IMR-90 (cell line): ENCODE measurements around the gene TREH. TPM values are rescaled to one million over a fixed set of nuclear protein-coding genes. Genes with fewer than 3 reads are reported as not detected.
A peak's percentile ranks its signal among the peaks of the same experiment; 100 is the strongest.

Experiments used
- ATAC-seq: fragments of 200-7000 bp; cut with Tn5 transposase; 2 replicates; pipeline ENCODE4 v1.9.1; 2020; ENCODE audit warnings: low read depth, mild to moderate bottlenecking, moderate library complexity
- BruUV-seq: library from RNA; stranded (reverse); fragments of 400-500 nt; replicated peaks from 2 replicates; lab custom pipeline; 2021; lab: Mats Ljungman, UMichigan
- CTCF ChIA-PET: fragments of 300-600 bp; formaldehyde crosslinking; extraction: SDS; loops from one replicate; lab custom pipeline; 2021; ENCODE audit warnings: antibody characterized with exemption; lab: Yijun Ruan, JAX
- POLR2A ChIA-PET: fragments of 300-600 bp; sonication (Branson Sonifier 250); formaldehyde crosslinking; loops from one replicate; lab custom pipeline; 2022; ENCODE audit warnings: antibody characterized with exemption; ENCODE audit not compliant: unreplicated experiment; lab: Charles Lee
- DNase-seq: peaks from one replicate; pipeline ENCODE4 v3.0.0; 2013
- H2AFZ ChIP-seq: replicated peaks from 2 replicates; pipeline ENCODE3; 2013; ENCODE audit warnings: low read length, mild to moderate bottlenecking; ENCODE audit not compliant: poor library complexity
- H2AK5ac ChIP-seq: 2 replicates; pipeline ENCODE4 v1.6.1; 2013; ENCODE audit warnings: low read depth, low read length, inconsistent platforms
- H2AK9ac ChIP-seq: replicated peaks from 2 replicates; pipeline ENCODE3; 2013; ENCODE audit warnings: mild to moderate bottlenecking, low read depth, low read length, moderate library complexity; ENCODE audit not compliant: poor library complexity
- H2BK120ac ChIP-seq: 2 replicates; pipeline ENCODE4 v1.6.1; 2013; ENCODE audit warnings: low read depth, low read length, inconsistent platforms
- H2BK15ac ChIP-seq: 3 replicates; pipeline ENCODE4 v1.6.1; 2013; ENCODE audit warnings: low read depth, low read length, inconsistent platforms
- H2BK20ac ChIP-seq: 2 replicates; pipeline ENCODE4 v1.6.1; 2013; ENCODE audit warnings: low read depth, mild to moderate bottlenecking, inconsistent platforms, low read length, moderate library complexity
- H2BK5ac ChIP-seq: 2 replicates; pipeline ENCODE4 v1.6.1; 2013; ENCODE audit warnings: mild to moderate bottlenecking, low read depth, low read length, inconsistent platforms; ENCODE audit not compliant: poor library complexity, severe bottlenecking
- H3K14ac ChIP-seq: replicated peaks from 2 replicates; pipeline ENCODE4 v1.6.1; 2013; ENCODE audit warnings: low read depth, low read length, inconsistent platforms
- H3K18ac ChIP-seq: 2 replicates; pipeline ENCODE4 v1.6.1; 2013; ENCODE audit warnings: low read depth, low read length, control low read depth
- H3K23ac ChIP-seq: 2 replicates; pipeline ENCODE4 v1.6.1; 2013; ENCODE audit warnings: low read depth, low read length, inconsistent platforms
- H3K27ac ChIP-seq: 2 replicates; pipeline ENCODE4 v1.5.1; 2013; ENCODE audit warnings: mild to moderate bottlenecking, control low read depth, low read length; ENCODE audit not compliant: insufficient read depth
- H3K27me3 ChIP-seq: 2 replicates; pipeline ENCODE4 v1.6.1; 2013; ENCODE audit warnings: low read length; ENCODE audit not compliant: control insufficient read depth, insufficient read depth
- H3K36me3 ChIP-seq: 2 replicates; pipeline ENCODE4 v1.6.1; 2013; ENCODE audit warnings: low read length, mixed read lengths; ENCODE audit not compliant: control insufficient read depth, insufficient read depth
- H3K4ac ChIP-seq: 2 replicates; pipeline ENCODE4 v1.6.1; 2013; ENCODE audit warnings: low read depth, low read length, inconsistent platforms
- H3K4me1 ChIP-seq: 2 replicates; pipeline ENCODE4 v1.6.1; 2013; ENCODE audit warnings: low read length, mixed read lengths; ENCODE audit not compliant: control insufficient read depth, insufficient read depth
- H3K4me2 ChIP-seq: 2 replicates; pipeline ENCODE4 v1.6.1; 2013; ENCODE audit warnings: low read depth, mild to moderate bottlenecking, control low read depth, low read length, moderate library complexity
- H3K4me3 ChIP-seq: 2 replicates; pipeline ENCODE4 v1.5.1; 2013; ENCODE audit warnings: low read depth, mild to moderate bottlenecking, control low read depth, low read length, moderate library complexity; ENCODE audit not compliant: insufficient read depth
- H3K56ac ChIP-seq: 2 replicates; pipeline ENCODE4 v1.6.1; 2013; ENCODE audit warnings: low read length, inconsistent platforms; ENCODE audit not compliant: insufficient read depth; ENCODE audit errors: extremely low read depth
- H3K79me1 ChIP-seq, 2 experiments: 2 replicates each; pipeline ENCODE4 v1.6.1; 2013; ENCODE audit warnings: low read length in 2 of 2, inconsistent platforms in 1 of 2, low read depth in 1 of 2
- H3K9ac ChIP-seq: 2 replicates; pipeline ENCODE4 v1.6.1; 2013; ENCODE audit warnings: low read depth, low read length, control low read depth
- H3K9me1 ChIP-seq: 2 replicates; pipeline ENCODE4 v1.6.1; 2013; ENCODE audit warnings: low read length, inconsistent platforms; ENCODE audit not compliant: insufficient read depth
- H3K9me3 ChIP-seq: 2 replicates; pipeline ENCODE4 v1.6.1; 2013; ENCODE audit warnings: low read length; ENCODE audit not compliant: control insufficient read depth, insufficient read depth
- H4K20me1 ChIP-seq: 2 replicates; pipeline ENCODE4 v1.6.1; 2013; ENCODE audit warnings: low read length, inconsistent platforms; ENCODE audit not compliant: insufficient read depth
- H4K5ac ChIP-seq: 2 replicates; pipeline ENCODE4 v1.6.1; 2013; ENCODE audit warnings: mild to moderate bottlenecking, low read depth, low read length, control low read depth
- H4K8ac ChIP-seq, 2 experiments: 2 replicates each; pipeline ENCODE4 v1.6.1; 2013; ENCODE audit warnings: low read depth in 2 of 2, low read length in 2 of 2, control low read depth in 1 of 2, inconsistent platforms in 1 of 2
- H4K91ac ChIP-seq: 2 replicates; pipeline ENCODE4 v1.6.1; 2013; ENCODE audit warnings: low read depth, low read length, inconsistent platforms; ENCODE audit not compliant: insufficient read depth
- CEBPB ChIP-seq: IDR thresholded peaks from 2 replicates; pipeline ENCODE4 v1.6.1; 2012; ENCODE audit warnings: low read depth, low read length, improper control_type of control experiment
- CHD1 ChIP-seq: IDR thresholded peaks from 2 replicates; pipeline ENCODE4 v1.6.1; 2012; ENCODE audit warnings: low read depth, low read length, improper control_type of control experiment
- MAZ ChIP-seq: IDR thresholded peaks from 2 replicates; pipeline ENCODE4 v1.6.1; 2012; ENCODE audit warnings: low read depth, mild to moderate bottlenecking, low read length, improper control_type of control experiment, moderate library complexity, borderline replicate concordance
- MXI1 ChIP-seq: IDR thresholded peaks from 2 replicates; pipeline ENCODE4 v1.6.1; 2012; ENCODE audit warnings: low read depth, mild to moderate bottlenecking, low read length, moderate library complexity, borderline replicate concordance
- POLR2A ChIP-seq: IDR thresholded peaks from 2 replicates; pipeline ENCODE4 v1.6.1; 2012; ENCODE audit warnings: mild to moderate bottlenecking, low read depth, low read length
- SMC3 ChIP-seq: fragments of 150-350 bp; IDR thresholded peaks from 2 replicates; pipeline ENCODE4 v1.6.1; 2016; ENCODE audit warnings: low read depth, mild to moderate bottlenecking, antibody characterized with exemption, low read length, moderate library complexity
- WGBS, 2 experiments: methylation state at CpG; one replicate each; pipeline versions ENCODE4 v1.1.5 to v1.1.7; 2013; ENCODE audit warnings: missing lambda C conversion rate in 2 of 2; ENCODE audit not compliant: insufficient read length in 1 of 2; ENCODE audit errors: extremely low coverage in 2 of 2; 5-methylcytosine and 5-hydroxymethylcytosine counted together
- dilution Hi-C: fragments of 300-500 bp; cut with HindIII; formaldehyde crosslinking; loops from one replicate; pipeline ENCODE4 v1.14.3; 2018; ENCODE audit warnings: low sequenced_read_pairs; ENCODE audit not compliant: unreplicated experiment
- in situ Hi-C: fragments of 300-500 bp; cut with MboI; formaldehyde crosslinking; loops from 3 replicates; pipeline ENCODE4 v1.14.3; 2019; ENCODE audit warnings: low sequenced_read_pairs, inconsistent platforms, mixed read lengths
- intact Hi-C: fragments of 100-400 bp; cut with micrococcal nuclease; formaldehyde crosslinking; loops from 2 replicates; pipeline ENCODE4 v1.10.0; 2022
- polyA plus RNA-seq, 3 experiments: library from polyadenylated mRNA; depleted of rRNA; stranded (reverse); fragments of >200 nt; gene quantifications; 2 replicates each; pipeline ENCODE4 v1.2.3, GENCODE V29; 2012; ENCODE audit warnings: low replicate concordance in 1 of 3
- total RNA-seq: library from RNA; depleted of rRNA; stranded (reverse); fragments of >200 nt; gene quantifications from 2 replicates; pipeline ENCODE4 v1.2.3, GENCODE V29; 2012

TREH gene
- total and polyA plus RNA-seq, 2 of the 4 experiments (the other 2 are of a cell fraction), result not detected

- Histone ChIP-seq H2AK9ac (no peak overlapping the region), H3K14ac (no peak overlapping the region), H3K9ac (no peak overlapping the region), H4K5ac (no peak overlapping the region), H2BK15ac (no peak overlapping the region), H4K8ac (no peak overlapping the region), H3K4me3 (no peak overlapping the region), H4K91ac (no peak overlapping the region), H3K56ac (no peak overlapping the region), H3K4ac (no peak overlapping the region), H2BK20ac (no peak overlapping the region), H4K20me1 (peaks cover 25% of the 10 kb centered on the region), H3K9me3 (no peaks in the 10 kb centered on the region), H3K36me3 (peaks cover under 1% of the 10 kb centered on the region; the same call in 1 of the 2 replicates), H2BK5ac (no peak overlapping the region), H3K4me1 (no peaks in the 10 kb centered on the region), H2AK5ac (no peak overlapping the region), H3K18ac (no peak overlapping the region), H3K4me2 (no peak overlapping the region), H2BK120ac (no peak overlapping the region), H2AFZ (no peak overlapping the region), H3K9me1 (peaks cover 9% of the 10 kb centered on the region; the same call in 1 of the 2 replicates), H3K27me3 (no peaks in the 10 kb centered on the region), H3K23ac (no peak overlapping the region), H3K27ac (no peak overlapping the region), H3K79me1 (no peaks in the 10 kb centered on the region; a peak in 1 of 4 replicates)
- ATAC-seq, result no peak
- in situ Hi-C loops (no loop called here), dilution Hi-C loops (no loop called here), intact Hi-C loops (no loop called here)
- CTCF ChIA-PET, result interaction anchor here (1.3 kb wide), 1 partner anchor 27 kb away, joined by 3 read pairs; no protein-coding TSS in a partner anchor
- BruUV-seq, result no TSS peak
- WGBS, 2 experiments, result 83% methylated on average over 2 of the region's 4 CpGs; no CpG with 5 or more reads in 1 of the 2 experiments
- TF ChIP-seq MAZ (no peak), POLR2A (0 out of 2 replicates have a peak, but pooled peaks have one; percentile 10), CEBPB (no peak), SMC3 (no peak), MXI1 (no peak), CHD1 (no peak)
- DNase-seq, result no peak
- POLR2A ChIA-PET, result no interaction called here
Measured at GRCh38 chr11:118663381-118663780, 16.1 kb downstream of the TREH start.
